Islet of Langerhans (tissue), 1 donor: Measurements from ENCODE around the gene PPP4R1.

Source experiments
- FAIRE-seq: peaks from one replicate; lab custom pipeline; 2011; peaks lifted over from hg19 to GRCh38; lab: Jason Lieb, UNC

Gene PPP4R1

GRCh38 chr18:9507565-9508088 lies 106.7 kb downstream of the PPP4R1 start:
- FAIRE-seq = no peak

DNA sequence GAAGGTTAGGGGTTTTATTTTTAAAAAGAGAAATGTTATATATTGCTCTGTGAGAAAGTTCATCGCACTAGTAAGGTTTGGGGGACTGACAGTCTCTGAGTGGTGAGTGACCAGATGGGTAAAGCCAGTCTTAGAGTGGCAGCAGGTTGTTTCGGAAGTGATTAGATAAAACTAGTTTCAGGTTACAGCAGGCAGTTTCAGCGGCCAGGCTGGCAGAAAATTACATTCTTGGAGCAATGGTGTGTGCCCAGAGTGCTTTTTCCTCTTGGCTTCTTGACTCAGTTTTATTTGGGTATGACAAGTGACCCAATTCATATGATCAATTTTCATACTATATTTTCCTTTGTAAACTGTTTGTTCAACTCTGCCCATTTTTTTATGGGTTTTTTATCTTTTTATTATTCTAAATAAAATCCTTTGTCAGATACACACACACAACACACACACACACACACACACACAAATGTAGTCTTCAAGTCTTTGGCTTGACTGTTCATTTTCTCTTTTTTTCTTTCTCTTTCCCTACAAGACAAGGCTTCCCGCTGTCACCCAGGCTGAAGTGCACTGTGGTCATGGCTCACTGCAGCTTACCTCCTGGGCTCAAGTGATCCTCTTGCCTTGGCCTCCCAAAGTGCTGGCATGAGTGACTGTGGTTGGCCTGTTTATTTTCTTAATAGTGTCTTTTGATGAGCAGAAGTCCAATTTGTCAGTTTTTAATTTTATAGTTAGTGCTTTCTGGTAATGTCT lies 108.1 kb downstream of the PPP4R1 start:
- no peak for FAIRE-seq
